Hematopoietic multipotent progenitor cell treated with erythropoietin and hydrocortisone succinate and interleukin-3 and kit ligand, for 15 days (in vitro differentiated cells): Measurements from ENCODE around the gene PIGQ.

Experiments
- DNase-seq: peaks from one replicate; pipeline ENCODE4 v3.0.0-alpha.2; 2015; ENCODE audit warnings: low spot score

PIGQ gene

DNA sequence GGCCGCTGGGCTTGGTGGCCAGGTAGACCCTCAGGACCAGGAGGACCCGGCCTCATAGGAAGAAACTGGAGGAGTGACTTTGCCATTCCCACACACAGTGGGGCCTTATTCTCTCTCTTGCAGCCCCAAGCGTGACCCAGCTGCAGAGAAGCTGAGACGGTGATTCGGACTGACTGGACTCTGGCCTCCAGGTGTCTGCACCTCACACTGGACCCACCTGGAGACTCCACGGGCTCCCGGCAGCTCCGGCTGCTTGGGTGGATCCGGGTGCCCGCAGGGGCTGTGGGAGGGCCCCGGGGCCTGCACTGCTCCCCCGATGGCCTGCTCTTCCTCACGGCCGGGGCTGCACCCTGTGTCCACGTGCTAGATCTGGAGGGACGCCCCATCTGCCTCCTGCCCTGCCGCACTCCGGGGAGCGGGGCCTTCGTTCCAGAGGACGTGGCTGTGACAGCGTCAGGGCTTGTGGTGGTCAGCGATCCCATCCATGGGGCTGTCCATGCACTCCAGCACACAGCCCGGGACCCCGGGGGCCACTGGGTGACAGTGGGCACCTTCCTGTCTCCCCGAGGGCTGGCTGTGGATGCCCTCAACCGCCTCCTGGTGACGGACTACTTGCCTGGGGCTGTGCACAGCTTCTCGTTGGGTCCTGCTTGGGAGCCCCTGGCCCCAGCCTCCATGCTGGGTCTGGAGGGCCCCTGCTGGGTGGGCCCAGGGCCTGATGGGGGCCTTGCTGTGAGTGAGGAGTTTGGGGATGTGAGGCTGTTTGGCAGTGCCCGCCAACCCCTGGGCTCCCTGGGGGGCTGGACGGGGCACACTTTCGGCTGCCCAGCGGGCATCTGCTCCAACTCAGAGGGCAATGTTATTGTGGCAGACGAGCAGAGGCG lies 2.2 kb upstream of the PIGQ start:
- DNase-seq, result no peak

DNA sequence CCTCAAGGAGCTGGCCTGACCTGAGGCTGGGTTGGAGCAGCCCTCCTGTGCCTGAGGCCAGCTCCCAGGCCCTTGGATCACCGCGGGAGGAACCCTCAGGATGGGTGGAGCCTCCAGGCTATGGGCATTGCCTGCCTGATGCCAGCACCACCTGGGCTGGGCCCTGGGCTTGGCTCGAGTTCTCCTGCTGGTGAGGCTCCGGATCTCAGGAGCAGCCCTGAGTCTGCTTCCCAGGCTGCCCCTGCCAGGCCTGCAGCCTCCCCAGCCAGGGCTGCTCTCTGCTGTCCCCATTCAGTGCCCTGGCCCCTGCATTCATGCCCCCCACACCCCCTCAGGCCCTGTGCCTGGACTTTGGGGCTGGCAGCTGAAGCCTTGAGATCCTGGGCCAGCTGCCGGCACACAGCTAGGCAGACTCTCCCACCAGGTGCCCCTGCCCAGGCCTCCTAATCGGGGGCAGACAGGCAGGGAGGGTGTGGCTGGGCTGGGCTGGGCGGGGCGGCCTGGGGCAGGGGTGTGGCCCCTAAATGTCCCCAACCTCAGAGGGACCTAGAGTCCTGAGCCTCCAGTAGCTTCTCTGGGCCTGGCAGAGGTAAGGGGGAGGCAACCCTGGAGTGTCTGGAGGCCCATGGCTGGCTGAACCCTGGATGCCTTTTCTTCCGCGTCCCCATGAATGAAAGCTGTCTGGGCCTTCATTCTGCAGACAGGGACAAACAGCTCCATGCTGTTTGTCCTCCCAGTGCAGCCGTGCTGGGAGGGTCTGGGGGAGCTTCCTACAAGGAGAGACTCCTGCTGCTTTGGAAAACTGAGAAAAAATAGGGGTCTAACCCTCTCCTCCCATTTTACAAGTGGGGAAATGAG lies 1.1 kb upstream of the PIGQ start:
- peak; percentile 90 for DNase-seq

DNA sequence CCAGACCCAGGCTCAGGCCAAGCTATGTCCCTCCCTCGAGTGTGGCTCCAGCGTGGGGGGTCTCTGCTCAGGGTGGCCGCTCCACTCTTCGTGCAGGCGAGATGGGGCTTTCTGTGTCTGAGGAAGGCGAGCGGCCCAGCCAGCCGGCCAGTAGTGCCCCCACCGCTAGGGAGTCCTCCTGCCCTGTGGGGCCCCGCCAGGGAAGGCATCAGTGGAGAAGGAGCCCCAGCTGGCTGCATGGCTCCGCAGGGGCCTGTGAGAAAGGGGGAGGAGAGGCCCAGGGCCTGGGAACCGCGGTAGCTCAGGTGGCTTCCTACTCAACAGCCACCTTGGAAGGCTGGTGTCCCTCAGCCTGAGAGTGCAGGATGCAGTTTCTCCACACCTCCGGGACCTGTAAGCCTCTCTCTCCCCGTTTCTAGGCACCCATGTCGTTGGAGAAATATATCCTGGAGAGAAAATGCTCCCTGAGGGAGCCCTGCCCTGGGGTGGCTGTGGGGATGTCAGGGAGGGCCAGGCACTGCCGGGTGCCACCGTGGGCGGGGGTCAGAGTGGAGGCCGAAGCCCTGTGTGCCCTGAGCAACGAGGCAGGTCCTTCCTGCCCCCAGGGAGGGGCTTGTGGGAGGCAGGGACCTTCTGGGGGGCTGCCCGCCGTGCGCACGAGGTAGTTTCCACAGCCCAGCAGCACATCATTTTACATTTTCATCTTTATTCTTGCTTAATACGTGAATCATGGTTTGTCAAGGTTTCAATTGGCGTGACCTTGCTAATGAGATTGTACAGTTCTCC lies 3.3 kb downstream of the PIGQ start:
- DNase-seq, result no peak

DNA sequence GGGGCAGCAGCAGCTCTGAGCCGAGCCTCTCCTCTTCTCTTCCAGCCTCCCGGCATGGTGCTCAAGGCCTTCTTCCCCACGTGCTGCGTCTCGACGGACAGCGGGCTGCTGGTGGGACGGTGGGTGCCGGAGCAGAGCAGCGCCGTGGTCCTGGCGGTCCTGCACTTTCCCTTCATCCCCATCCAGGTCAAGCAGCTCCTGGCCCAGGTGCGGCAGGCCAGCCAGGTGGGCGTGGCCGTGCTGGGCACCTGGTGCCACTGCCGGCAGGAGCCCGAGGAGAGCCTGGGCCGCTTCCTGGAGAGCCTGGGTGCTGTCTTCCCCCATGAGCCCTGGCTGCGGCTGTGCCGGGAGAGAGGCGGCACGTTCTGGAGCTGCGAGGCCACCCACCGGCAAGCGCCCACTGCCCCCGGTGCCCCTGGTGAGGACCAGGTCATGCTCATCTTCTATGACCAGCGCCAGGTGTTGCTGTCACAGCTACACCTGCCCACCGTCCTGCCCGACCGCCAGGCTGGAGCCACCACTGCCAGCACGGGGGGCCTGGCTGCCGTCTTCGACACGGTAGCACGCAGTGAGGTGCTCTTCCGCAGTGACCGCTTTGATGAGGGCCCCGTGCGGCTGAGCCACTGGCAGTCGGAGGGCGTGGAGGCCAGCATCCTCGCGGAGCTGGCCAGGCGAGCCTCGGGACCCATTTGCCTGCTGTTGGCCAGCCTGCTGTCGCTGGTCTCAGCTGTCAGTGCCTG lies 4.4 kb downstream of the PIGQ start:
- DNase-seq, result no peak

DNA sequence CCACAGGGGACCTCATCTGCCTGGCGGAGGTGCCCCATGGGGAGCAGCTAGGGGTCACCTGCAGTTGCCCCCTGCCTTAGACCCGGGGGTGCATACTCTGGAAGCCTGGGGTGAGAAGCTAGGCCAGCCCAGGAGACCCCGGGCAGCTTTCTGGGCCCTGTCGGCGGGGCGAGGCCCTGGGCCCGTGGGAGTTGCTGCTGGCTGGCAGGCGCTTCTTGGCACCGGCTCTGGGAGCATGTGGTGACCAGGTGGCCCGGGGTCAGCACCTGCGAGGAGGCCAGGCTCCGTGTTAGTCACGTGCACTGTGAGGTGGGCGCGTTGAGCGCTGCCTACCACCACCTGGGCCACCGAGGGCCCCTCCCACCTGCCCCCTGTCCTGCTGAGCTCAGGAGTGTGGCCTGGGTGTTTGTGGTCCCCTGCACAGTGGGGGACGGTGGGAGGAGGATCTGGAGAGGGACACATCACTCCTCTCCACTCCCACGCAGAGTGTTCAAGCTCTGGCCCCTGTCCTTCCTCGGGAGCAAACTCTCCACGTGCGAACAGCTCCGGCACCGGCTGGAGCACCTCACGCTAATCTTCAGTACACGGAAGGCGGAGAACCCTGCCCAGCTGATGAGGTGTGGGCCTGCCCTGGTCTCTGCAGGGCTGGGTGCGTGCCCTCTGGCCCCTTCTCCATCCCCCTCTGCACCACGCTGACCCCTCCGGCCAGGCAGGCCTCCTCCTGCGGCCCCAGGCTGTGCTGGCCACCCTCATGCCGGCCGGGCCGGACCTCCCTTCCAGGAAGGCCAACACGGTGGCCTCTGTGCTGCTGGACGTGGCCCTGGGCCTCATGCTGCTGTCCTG lies 5.8 kb downstream of the PIGQ start:
- DNase-seq, result no peak

DNA sequence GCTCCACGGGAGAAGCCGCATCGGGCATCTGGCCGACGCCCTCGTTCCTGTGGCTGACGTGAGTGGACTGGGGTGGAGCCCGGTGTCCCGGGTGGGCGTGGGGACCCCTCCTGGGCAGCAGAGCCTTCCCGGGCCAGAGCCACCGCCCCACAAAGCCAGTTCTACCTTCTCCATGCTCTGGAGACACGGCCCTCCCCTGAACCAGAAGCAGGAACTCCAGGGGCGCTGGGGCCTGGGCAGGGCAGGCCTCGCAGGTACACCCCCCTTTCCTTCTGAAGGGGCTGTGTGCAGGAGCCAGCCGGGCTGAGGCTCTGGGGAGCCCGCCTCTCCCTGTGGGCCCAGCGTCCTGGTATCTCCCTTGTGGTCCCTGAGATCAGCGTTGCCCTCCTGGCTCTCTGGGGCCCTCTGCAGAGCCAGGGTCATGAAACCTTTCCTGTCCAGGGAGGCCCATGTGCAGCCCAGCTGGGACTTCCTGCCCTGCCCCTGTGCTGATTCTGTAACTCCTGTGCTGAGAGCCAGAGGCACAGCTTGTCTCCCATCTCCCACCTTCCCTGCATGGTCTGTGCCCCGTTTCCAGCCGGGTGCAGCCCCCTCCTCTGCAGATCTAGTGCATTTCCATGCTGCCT lies 6.5 kb downstream of the PIGQ start:
- no peak for DNase-seq

DNA sequence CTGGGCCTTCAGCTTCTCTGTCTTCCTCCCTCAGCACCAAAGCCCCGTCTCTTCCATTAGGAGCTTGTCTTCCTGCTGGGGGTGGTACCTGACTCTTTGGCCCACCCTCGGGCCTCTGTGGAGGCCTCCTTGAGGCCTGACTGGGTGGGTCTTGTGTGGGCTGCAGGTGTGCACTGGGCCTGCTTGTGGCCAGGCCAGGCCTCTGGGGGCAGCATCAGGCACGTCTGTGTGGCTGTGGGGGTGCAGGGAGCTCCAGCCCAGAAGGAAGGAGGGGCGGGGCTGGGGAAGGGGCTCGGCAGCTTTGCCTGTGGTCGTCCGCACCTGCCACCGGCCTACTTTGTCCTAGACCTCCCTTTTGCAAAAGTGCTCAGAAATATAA lies 7.0 kb downstream of the PIGQ start:
- DNase-seq, result no peak

DNA sequence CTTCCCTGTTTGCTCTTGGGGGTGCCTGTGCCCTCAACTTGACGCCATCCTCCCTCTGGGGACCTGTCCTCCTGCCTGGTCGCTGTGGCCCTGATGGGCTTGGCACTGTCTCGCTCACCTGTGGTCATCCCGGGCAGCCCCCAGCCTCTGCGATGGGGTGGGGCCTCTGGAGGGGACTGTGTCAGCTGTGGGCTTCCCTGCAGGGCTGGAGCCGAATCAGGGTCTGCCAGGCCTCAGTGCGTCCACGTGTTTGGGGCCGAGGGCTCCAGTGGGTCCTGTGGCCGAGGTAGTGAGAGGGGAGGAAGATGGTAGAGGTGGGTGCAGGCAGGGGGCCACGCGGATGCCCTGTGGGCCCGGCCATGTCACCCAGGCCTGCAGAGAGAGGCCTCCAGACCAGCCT lies 8.0 kb downstream of the PIGQ start:
- no peak for DNase-seq

DNA sequence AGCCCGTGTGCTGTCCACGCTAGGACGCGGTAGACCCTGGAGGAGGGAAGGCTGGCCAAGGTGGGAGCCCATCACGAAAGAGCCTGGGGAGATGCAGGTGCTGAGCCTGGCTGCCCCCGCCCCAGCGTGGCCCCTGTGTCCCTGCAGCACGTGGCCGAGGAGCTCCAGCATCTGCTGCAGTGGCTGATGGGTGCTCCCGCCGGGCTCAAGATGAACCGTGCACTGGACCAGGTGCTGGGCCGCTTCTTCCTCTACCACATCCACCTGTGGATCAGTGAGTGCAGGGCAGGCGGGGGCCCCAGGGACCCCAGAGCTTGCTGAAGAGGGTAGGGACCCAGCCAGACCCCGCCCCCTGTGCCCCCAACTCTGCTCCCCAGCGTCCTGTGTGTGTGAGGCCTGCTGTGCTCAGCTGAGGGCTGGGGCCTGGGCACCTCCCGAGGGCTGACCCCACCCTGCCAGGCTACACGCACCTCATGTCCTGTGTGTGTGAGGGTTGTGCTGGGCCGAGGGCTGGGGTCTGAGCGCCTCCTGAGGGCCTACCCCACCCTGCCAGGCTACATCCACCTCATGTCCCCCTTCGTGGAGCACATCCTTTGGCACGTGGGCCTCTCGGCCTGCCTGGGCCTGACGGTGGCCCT lies 8.6 kb downstream of the PIGQ start:
- no peak for DNase-seq

DNA sequence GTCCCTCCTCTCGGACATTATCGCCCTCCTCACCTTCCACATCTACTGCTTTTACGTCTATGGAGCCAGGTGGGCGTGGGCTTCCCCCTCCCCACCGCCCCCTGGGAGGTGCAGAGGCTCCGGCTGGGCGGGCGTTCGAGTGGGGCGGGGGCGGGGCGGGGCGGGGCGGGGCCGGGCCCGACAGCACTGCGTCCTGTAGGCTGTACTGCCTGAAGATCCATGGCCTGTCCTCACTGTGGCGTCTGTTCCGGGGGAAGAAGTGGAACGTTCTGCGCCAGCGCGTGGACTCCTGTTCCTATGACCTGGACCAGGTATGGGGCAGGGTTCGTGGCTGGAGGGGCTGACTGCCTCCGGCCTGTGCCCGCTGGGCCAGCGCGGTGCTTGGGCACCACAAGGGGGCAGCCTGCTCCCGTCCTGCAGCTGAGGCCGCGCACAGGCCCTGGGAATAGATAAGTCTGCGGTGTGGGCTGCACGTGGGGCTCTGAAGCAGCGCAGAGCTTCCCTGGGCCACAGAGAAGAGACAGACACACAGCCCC lies 9.2 kb downstream of the PIGQ start:
- DNase-seq, result peak; percentile 81

DNA sequence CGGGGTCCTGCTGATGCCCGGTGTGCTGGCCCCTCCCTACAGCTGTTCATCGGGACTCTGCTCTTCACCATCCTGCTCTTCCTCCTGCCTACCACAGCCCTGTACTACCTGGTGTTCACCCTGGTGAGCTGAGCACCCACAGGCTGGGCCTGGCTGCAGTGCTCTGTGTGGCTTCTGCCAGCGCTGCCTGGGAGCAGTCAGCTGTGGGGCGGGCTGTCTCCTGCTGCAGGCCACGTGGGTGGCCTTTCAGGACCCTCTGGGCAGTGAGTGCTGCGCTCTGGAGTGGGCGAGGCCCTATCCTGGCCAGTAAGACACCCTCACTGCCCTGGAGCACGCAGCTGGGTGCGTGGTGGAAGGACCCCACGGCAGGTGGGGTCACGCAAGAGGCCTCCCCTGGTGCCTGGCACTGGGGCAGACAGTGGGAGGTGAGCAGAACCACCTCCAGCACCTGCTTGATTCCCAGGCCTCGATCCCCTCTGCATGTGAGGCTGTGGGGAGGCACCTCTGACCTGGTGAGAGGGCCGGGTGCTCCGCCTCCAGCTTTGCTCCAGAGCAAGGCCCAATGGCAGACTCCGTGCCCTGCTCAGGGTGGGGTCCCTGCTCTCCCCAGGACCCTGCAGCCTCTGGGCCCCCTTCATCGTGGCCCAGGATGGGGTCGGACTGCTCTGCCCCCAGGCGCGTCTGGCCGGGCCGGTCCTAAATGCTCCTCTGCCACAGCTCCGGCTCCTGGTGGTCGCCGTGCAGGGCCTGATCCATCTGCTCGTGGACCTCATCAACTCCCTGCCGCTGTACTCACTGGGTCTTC lies 10.6 kb downstream of the PIGQ start:
- no peak for DNase-seq

DNA sequence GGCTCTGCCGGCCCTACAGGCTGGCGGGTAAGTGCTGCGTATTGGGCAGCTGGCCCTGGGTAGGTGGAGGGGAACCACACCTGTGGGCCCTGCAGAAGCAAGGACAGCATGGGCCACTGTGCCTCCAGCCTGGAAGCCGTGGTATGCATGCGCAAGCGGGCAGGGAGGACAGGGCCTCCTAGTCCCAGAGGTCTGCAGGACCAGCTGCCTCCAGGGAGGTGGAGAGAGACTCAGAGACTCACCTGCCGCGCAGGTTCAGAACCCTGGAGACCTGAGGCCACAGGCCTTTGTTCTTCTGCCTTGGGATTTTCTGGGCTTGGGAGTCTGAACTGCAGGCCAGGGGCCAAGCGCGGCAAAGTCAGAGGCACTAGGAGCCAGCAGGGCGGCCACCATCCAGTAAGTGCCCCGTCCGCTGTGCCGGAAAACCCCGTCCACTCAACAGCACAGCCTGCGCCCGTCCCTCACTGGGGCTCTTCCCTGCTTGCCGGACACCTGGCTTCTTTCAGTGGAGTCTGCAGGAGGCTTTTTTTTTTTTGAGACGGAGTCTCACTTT lies 11.3 kb downstream of the PIGQ start:
- DNase-seq, result no peak

DNA sequence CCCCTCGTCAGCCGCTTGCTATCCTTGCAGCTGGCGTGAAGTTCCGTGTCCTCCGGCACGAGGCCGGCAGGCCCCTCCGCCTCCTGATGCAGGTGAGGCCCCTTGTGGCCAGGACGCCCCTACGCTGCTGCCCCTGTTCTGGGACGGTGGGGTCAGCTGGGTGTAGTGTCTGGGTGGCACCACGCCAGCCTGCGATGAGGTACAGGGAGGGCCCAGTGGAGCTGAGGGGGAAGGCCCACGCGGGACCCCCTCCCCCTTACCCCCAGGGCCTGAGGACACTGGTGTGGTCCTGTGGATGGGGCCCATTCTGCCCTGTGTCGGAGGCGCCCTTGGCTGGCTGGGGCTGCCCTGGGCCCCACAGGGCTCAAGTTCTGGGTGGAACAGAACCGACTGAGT lies 12.4 kb downstream of the PIGQ start:
- DNase-seq, result no peak

DNA sequence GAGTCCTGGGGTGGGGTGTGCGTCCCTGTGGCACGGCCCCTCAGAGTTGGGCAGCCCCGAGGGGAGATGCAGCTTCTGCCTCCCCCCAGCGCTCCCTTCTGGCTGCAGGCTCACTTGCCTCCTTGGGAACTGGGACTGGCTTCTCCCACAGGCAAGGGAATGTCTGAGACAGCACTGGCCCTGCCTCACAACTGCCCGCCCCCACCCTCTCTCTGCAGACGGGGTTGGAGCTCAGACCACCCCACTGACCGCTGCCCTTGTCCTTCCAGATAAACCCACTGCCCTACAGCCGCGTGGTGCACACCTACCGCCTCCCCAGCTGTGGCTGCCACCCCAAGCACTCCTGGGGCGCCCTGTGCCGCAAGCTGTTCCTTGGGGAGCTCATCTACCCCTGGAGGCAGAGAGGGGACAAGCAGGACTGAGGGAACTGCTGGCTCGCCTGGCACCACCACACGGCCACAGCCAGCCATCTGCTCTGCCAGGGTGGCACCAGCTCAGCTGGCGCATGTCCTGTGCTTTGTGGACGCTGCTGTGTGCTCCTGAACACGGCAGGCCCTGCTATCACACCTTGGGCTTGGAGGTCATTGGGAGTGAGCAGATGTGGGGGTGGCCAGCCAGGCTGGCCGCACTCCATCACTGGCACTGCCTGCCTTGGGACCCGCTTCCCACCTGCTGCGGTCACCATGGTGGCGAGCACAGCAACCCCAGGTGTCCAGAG lies 13.0 kb downstream of the PIGQ start:
- DNase-seq, result no peak

DNA sequence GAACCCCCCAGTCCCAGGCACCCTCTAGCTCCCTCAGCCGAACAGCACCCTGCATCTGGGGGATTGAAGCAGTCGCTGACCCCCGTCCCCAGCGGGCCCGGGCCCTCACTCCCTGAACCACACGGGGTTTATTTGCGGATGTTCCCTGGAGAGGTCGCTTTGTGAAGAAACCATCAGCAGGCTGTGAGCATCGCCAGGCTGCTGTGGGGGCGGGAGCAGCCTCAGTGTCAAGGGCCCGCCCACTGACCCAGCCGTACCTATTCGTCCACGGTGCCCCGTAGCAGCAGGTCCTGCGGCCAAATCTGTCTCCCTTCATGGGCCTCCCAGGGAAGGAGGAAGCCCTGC lies 13.7 kb downstream of the PIGQ start:
- no peak for DNase-seq

DNA sequence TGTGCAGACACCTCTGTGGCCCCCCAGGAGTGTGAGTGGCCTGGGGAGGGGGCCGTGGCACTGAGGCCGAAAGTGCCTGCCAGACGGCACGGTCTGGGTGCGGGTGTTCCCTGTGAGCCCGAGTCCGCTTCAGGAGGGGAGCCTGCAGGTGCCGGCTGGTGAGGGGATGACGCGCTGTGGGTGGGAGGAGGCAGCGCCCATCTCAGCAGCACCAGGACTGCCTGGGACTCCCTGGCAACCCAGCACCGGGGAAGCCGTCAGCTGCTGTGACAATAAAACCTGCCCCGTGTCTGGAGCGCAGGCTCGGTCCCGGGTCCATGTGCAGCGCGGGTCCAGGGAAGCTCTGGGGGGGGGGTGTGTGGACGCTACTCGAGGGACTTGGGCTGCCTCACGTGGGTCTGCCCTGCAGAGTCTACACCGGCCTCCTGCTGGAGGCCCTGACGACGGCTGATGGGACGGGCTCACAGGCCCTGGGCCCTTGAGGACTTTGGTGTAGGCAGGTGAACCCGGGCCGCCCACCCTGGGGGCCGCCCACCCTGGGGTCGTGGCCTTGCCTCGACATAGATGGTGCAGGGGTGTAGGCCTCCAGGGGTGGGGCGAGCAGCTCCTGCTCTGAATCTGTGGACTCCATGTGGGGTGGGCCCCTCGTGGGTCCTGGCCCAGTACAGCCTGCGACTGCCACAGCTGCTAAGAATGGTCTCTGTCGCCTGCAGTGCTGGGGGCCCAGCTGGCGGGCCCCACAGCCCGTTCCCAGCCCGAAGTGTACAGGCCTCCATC lies 14.2 kb downstream of the PIGQ start:
- DNase-seq, result no peak

DNA sequence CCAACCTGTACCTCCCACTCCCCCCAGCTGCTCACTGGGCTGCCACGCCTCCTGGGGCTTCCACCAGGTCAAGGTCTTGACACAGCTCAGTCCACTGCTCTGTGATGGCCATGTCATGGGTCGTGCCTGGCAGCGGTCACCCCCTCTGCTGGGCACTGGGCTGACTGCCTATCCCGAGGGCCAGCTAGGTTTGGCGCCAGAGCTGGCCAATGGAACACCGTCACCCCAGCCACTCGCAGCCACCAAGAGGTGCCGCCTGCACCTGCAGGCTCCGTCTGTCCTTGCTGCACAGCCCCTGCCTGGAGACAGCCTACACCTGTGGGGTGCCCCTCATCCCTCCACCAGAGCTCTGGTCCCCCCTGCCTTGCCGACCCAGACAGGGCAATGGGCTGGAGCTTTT lies 15.6 kb downstream of the PIGQ start:
- peak; percentile 36 for DNase-seq
